Right lobe of liver (tissue), 4 donors: ENCODE data around the gene PET100.

Source experiments
- CTCF ChIP-seq, 4 donors: fragments of 200-600 bp in 3 of 4; fragments of 450-650 bp in 1 of 4; IDR thresholded peaks; one replicate each; pipeline versions ENCODE4 v1.5.1 to v1.8.0; 2016 to 2022; ENCODE audit warnings: antibody characterized with exemption in 4 of 4, mild to moderate bottlenecking in 2 of 4
- POLR2A ChIP-seq: fragments of 450-650 bp; IDR thresholded peaks from one replicate; pipeline ENCODE4 v1.6.1; 2017; ENCODE audit warnings: antibody characterized with exemption, mild to moderate bottlenecking
- donor health status: DM: no; HTN: no; CAD: no.
- donor health status: DM: no; HTN: no; CAD: no.
- donor health status: DM: no; HTN: yes; CAD: no.

GRCh38 chr19:7623725-7624603, 5.6 kb upstream of the PET100 start:
- TF ChIP-seq CTCF (IDR thresholded peaks at IDR 0.05) = no peak
- TF ChIP-seq POLR2A = no peak
